ENCODE data around the gene TGM2. TPM values are rescaled to one million over a fixed set of nuclear protein-coding genes. Genes with fewer than 3 reads are reported as not detected.

TGM2 gene
- total RNA-seq, 2 donors from 2014 or later = 0.81 to 2.4 TPM

- no peaks in the 10 kb centered on the region for H3K4me1 Mint-ChIP-seq (ENCODE audit: low read depth in 2 of 2)
- no peak for ATAC-seq
- H3K27me3 Mint-ChIP-seq = peaks cover 12 to 35% of the 10 kb centered on the region in 2 donors
- no peak overlapping the region for H3K4me3 Mint-ChIP-seq
- H3K27ac Mint-ChIP-seq = no peak overlapping the region
- no peaks in the 10 kb centered on the region for H3K9me3 Mint-ChIP-seq
- no peaks in the 10 kb centered on the region for H3K36me3 Mint-ChIP-seq
- DNase-seq (ENCODE audit: low spot score) = peak; percentile 35
These were observed 13.0 kb upstream of the TGM2 start for GRCh38 chr20:38178065-38178491.

GRCh38 chr20:38177201-38177600 is 12.1 kb upstream of the TGM2 start:
- Mint-ChIP-seq H3K9me3 (no peaks in the 10 kb centered on the region), H3K27me3 (peaks cover 13 to 36% of the 10 kb centered on the region in 2 donors), H3K4me3 (no peak overlapping the region), H3K27ac (no peak overlapping the region), H3K36me3 (no peaks in the 10 kb centered on the region), H3K4me1 (ENCODE audit: low read depth in 2 of 2) (no peaks in the 10 kb centered on the region)
- DNase-seq (ENCODE audit: low spot score) (no peak), ATAC-seq (no peak)

GRCh38 chr20:38175304-38176180 is 10.5 kb upstream of the TGM2 start:
- H3K36me3 Mint-ChIP-seq = no peaks in the 10 kb centered on the region
- ATAC-seq (no peak), DNase-seq (ENCODE audit: low spot score) (peak; percentile 6)
- no peak overlapping the region for H3K4me3 Mint-ChIP-seq
- no peaks in the 10 kb centered on the region for H3K9me3 Mint-ChIP-seq
- H3K27me3 Mint-ChIP-seq = peaks cover 16 to 44% of the 10 kb centered on the region in 2 donors
- H3K27ac Mint-ChIP-seq = no peak overlapping the region
- no peaks in the 10 kb centered on the region for H3K4me1 Mint-ChIP-seq (ENCODE audit: low read depth in 2 of 2)

GRCh38 chr20:38173237-38174156 is 8.4 kb upstream of the TGM2 start:
- Mint-ChIP-seq H3K36me3 (no peaks in the 10 kb centered on the region), H3K4me3 (no peak overlapping the region), H3K4me1 (ENCODE audit: low read depth in 2 of 2) (peaks cover 7 to 8% of the 10 kb centered on the region in 2 donors), H3K27me3 (peaks cover 12 to 38% of the 10 kb centered on the region in 2 donors), H3K27ac (no peak overlapping the region), H3K9me3 (no peaks in the 10 kb centered on the region)
- DNase-seq (ENCODE audit: low spot score) (peak; percentile 22), ATAC-seq (no peak)

- Mint-ChIP-seq H3K27ac (no peak overlapping the region), H3K27me3 (peaks cover 6 to 28% of the 10 kb centered on the region in 2 donors), H3K4me3 (no peak overlapping the region), H3K9me3 (no peaks in the 10 kb centered on the region), H3K36me3 (no peaks in the 10 kb centered on the region), H3K4me1 (ENCODE audit: low read depth in 2 of 2) (peaks cover 12 to 16% of the 10 kb centered on the region in 2 donors)
- no peak for DNase-seq (ENCODE audit: low spot score)
- ATAC-seq = no peak
These were observed 7.3 kb upstream of the TGM2 start for GRCh38 chr20:38172408-38172807.

- Mint-ChIP-seq H3K27me3 (peaks cover 6 to 25% of the 10 kb centered on the region in 2 donors), H3K27ac (no peak overlapping the region), H3K4me1 (ENCODE audit: low read depth in 2 of 2) (peaks cover 12 to 16% of the 10 kb centered on the region in 2 donors), H3K4me3 (no peak overlapping the region), H3K36me3 (no peaks in the 10 kb centered on the region), H3K9me3 (no peaks in the 10 kb centered on the region)
- no peak for DNase-seq (ENCODE audit: low spot score)
- no peak for ATAC-seq
These were observed 6.6 kb upstream of the TGM2 start for GRCh38 chr20:38171675-38172043.

GRCh38 chr20:38170826-38171674 is 6.0 kb upstream of the TGM2 start:
- Mint-ChIP-seq H3K36me3 (no peaks in the 10 kb centered on the region), H3K27me3 (peaks cover 6 to 25% of the 10 kb centered on the region in 2 donors), H3K4me1 (ENCODE audit: low read depth in 2 of 2) (peaks cover 12 to 16% of the 10 kb centered on the region in 2 donors), H3K9me3 (no peaks in the 10 kb centered on the region), H3K4me3 (no peak overlapping the region), H3K27ac (peak overlapping the region in 1 of 2 donors; percentile 12)
- DNase-seq (ENCODE audit: low spot score) (peak; percentile 28), ATAC-seq (no peak)

- H3K27me3 Mint-ChIP-seq = peaks cover 6 to 31% of the 10 kb centered on the region in 2 donors
- H3K36me3 Mint-ChIP-seq = no peaks in the 10 kb centered on the region
- ATAC-seq (no peak), DNase-seq (ENCODE audit: low spot score) (peak; percentile 12)
- no peaks in the 10 kb centered on the region for H3K9me3 Mint-ChIP-seq
- peak overlapping the region in 1 of 2 donors; percentile 12 for H3K27ac Mint-ChIP-seq
- peaks cover 16 to 23% of the 10 kb centered on the region in 2 donors for H3K4me1 Mint-ChIP-seq (ENCODE audit: low read depth in 2 of 2)
- no peak overlapping the region for H3K4me3 Mint-ChIP-seq
These were observed 5.3 kb upstream of the TGM2 start for GRCh38 chr20:38170219-38170825.

GRCh38 chr20:38169636-38170193 is 4.6 kb upstream of the TGM2 start:
- ATAC-seq (no peak), DNase-seq (ENCODE audit: low spot score) (peak; percentile 53)
- Mint-ChIP-seq H3K27me3 (peaks cover 6 to 31% of the 10 kb centered on the region in 2 donors), H3K9me3 (no peaks in the 10 kb centered on the region), H3K27ac (peak overlapping the region in 1 of 2 donors; percentile 12), H3K36me3 (no peaks in the 10 kb centered on the region), H3K4me3 (no peak overlapping the region), H3K4me1 (ENCODE audit: low read depth in 2 of 2) (peaks cover 18 to 25% of the 10 kb centered on the region in 2 donors)

- ATAC-seq = no peak
- peak; percentile 51 for DNase-seq (ENCODE audit: low spot score)
- Mint-ChIP-seq H3K27me3 (peaks cover 6 to 24% of the 10 kb centered on the region in 2 donors), H3K27ac (peak overlapping the region; percentile 70 to 81), H3K9me3 (no peaks in the 10 kb centered on the region), H3K4me3 (no peak overlapping the region), H3K4me1 (ENCODE audit: low read depth in 2 of 2) (peaks cover 18 to 25% of the 10 kb centered on the region in 2 donors), H3K36me3 (no peaks in the 10 kb centered on the region)
These were observed 3.9 kb upstream of the TGM2 start for GRCh38 chr20:38168791-38169589.

- Mint-ChIP-seq H3K36me3 (no peaks in the 10 kb centered on the region), H3K27me3 (peaks cover 5 to 20% of the 10 kb centered on the region in 2 donors), H3K27ac (peak overlapping the region; percentile 70 to 81), H3K9me3 (no peaks in the 10 kb centered on the region), H3K4me3 (peak overlapping the region; percentile 12), H3K4me1 (ENCODE audit: low read depth in 2 of 2) (peaks cover 18 to 25% of the 10 kb centered on the region in 2 donors)
- DNase-seq (ENCODE audit: low spot score) (peak; percentile 63), ATAC-seq (peak; percentile 55 to 69)
These were observed 3.0 kb upstream of the TGM2 start for GRCh38 chr20:38167851-38168760.

Measured in natural killer cell treated with Interleukin-12 subunit alpha and Interleukin-12 subunit beta and Interleukin-15 and Interleukin-18, amount 100 ng/mL, for 72 hours (primary cell).